Hepatocyte (in vitro differentiated cells): ENCODE measurements around the gene CD58. TPM values are rescaled to one million over a fixed set of nuclear protein-coding genes. Genes with fewer than 3 reads are reported as not detected.
"Not testable (repeated sequence)": the region's sequence is repeated elsewhere in the genome, so short reads cannot be mapped to it uniquely, and the experiment has no call there.

Source experiments
- DNase-seq: peaks from one replicate; pipeline ENCODE4 v3.0.0-alpha.2; 2016; ENCODE audit warnings: low spot score
- H2AFZ ChIP-seq: fragments of 200-600 bp; sonication (generic); 2 replicates; pipeline ENCODE4 v1.6.0; 2016; ENCODE audit warnings: antibody characterized with exemption, mild to moderate bottlenecking
- H3K27ac ChIP-seq: fragments of 200-600 bp; sonication (generic); 2 replicates; pipeline ENCODE4 v1.5.1; 2016; ENCODE audit warnings: mild to moderate bottlenecking
- H3K27me3 ChIP-seq: fragments of 200-600 bp; sonication (generic); 2 replicates; pipeline ENCODE4 v1.6.1; 2016
- H3K36me3 ChIP-seq: fragments of 200-600 bp; sonication (generic); replicated peaks from 2 replicates; pipeline ENCODE4 v1.5.1; 2016; ENCODE audit warnings: low read depth; ENCODE audit not compliant: insufficient read depth
- H3K4me1 ChIP-seq: fragments of 200-600 bp; sonication (generic); 2 replicates; pipeline ENCODE4 v1.5.1; 2016; ENCODE audit warnings: mild to moderate bottlenecking, moderate library complexity; ENCODE audit not compliant: insufficient read depth
- H3K4me2 ChIP-seq: fragments of 200-600 bp; sonication (generic); 2 replicates; pipeline ENCODE4 v1.6.0; 2016
- H3K4me3 ChIP-seq: fragments of 200-600 bp; sonication (generic); 2 replicates; pipeline ENCODE4 v1.5.1; 2016; ENCODE audit warnings: mild to moderate bottlenecking
- H3K79me2 ChIP-seq: fragments of 200-600 bp; sonication (generic); 2 replicates; pipeline ENCODE4 v1.6.0; 2017; ENCODE audit warnings: mild to moderate bottlenecking
- H3K9me2 ChIP-seq: fragments of 200-600 bp; sonication (generic); replicated peaks from 2 replicates; pipeline ENCODE4 v1.6.0; 2017; ENCODE audit warnings: mild to moderate bottlenecking; ENCODE audit not compliant: insufficient read depth
- H3K9me3 ChIP-seq: fragments of 200-600 bp; sonication (generic); 2 replicates; pipeline ENCODE4 v1.5.1; 2016; ENCODE audit warnings: low read depth, mild to moderate bottlenecking
- H4K20me1 ChIP-seq: fragments of 200-600 bp; sonication (generic); 2 replicates; pipeline ENCODE4 v1.6.0; 2016; ENCODE audit warnings: mild to moderate bottlenecking; ENCODE audit not compliant: insufficient read depth, poor library complexity, severe bottlenecking
- CTCF ChIP-seq: fragments of 200-600 bp; sonication (generic); IDR thresholded peaks from 2 replicates; pipeline ENCODE4 v1.5.1; 2016; ENCODE audit warnings: antibody characterized with exemption, mild to moderate bottlenecking; ENCODE audit not compliant: poor library complexity
- EZH2 ChIP-seq: fragments of 200-600 bp; sonication (generic); IDR thresholded peaks from 2 replicates; pipeline ENCODE4 v1.6.1; 2016; ENCODE audit warnings: antibody characterized with exemption, mild to moderate bottlenecking, borderline replicate concordance
- EZH2phosphoT487 ChIP-seq: fragments of 200-600 bp; sonication (generic); IDR thresholded peaks from one replicate; pipeline ENCODE4 v1.6.1; 2018; ENCODE audit warnings: antibody characterized with exemption, mild to moderate bottlenecking, low read depth, moderate library complexity; ENCODE audit not compliant: unreplicated experiment, severe bottlenecking
- WGBS: methylation state at CpG from one replicate; pipeline ENCODE4 v1.1.6; 2016; ENCODE audit warnings: low lambda C conversion rate; ENCODE audit errors: missing lambda C conversion rate; 5-methylcytosine and 5-hydroxymethylcytosine counted together
- polyA plus RNA-seq: library from polyadenylated mRNA; unstranded; fragments of >200 nt; fragmentation: Nextera tagmentation; extraction: Ambion mirVana; gene quantifications from 2 replicates; pipeline ENCODE4 v1.2.1, GENCODE V29; 2016
- total RNA-seq: library from RNA; depleted of rRNA; stranded (reverse); fragments of >200 nt; gene quantifications from 2 replicates; pipeline ENCODE4 v1.2.3, GENCODE V29; 2014

CD58 gene
- total and polyA plus RNA-seq, 2 experiments from 2014 or later, result 14.4 to 26.9 TPM

GRCh38 chr1:116591006-116591950, 20.5 kb upstream of the CD58 start:
- not testable (repeated sequence) for H3K4me1 ChIP-seq, DNase-seq, H3K27ac ChIP-seq, H3K79me2 ChIP-seq, H3K9me3 ChIP-seq, H3K36me3 ChIP-seq, H3K27me3 ChIP-seq, H3K4me3 ChIP-seq, H3K9me2 ChIP-seq, H4K20me1 ChIP-seq, H2AFZ ChIP-seq, H3K4me2 ChIP-seq
- 90% methylated on average over 5 of the region's 10 CpGs for WGBS

- not testable (repeated sequence) for H3K36me3 ChIP-seq, H3K9me3 ChIP-seq, DNase-seq, H3K27me3 ChIP-seq, H3K4me1 ChIP-seq, H2AFZ ChIP-seq, H4K20me1 ChIP-seq, H3K9me2 ChIP-seq, H3K27ac ChIP-seq, H3K4me2 ChIP-seq, H3K4me3 ChIP-seq, H3K79me2 ChIP-seq
- WGBS, result 95% methylated on average over 6 of the region's 6 CpGs
These were observed 19.7 kb upstream of the CD58 start for GRCh38 chr1:116590359-116591005.

- not testable (repeated sequence) for H3K79me2 ChIP-seq, H3K9me3 ChIP-seq, H2AFZ ChIP-seq, H3K36me3 ChIP-seq, H3K4me1 ChIP-seq, H3K4me2 ChIP-seq, DNase-seq, H3K27me3 ChIP-seq, H4K20me1 ChIP-seq, H3K27ac ChIP-seq, H3K9me2 ChIP-seq, H3K4me3 ChIP-seq
- 69% methylated on average over 9 of the region's 9 CpGs for WGBS
These were observed 18.4 kb upstream of the CD58 start for GRCh38 chr1:116589101-116589735.

GRCh38 chr1:116587501-116588227, 16.8 kb upstream of the CD58 start:
- Histone ChIP-seq H3K36me3 (no peaks in the 10 kb centered on the region), H3K79me2 (no peaks in the 10 kb centered on the region), H4K20me1 (no peaks in the 10 kb centered on the region), H3K27me3 (no peaks in the 10 kb centered on the region), H3K9me3 (no peaks in the 10 kb centered on the region), H3K9me2 (no peaks in the 10 kb centered on the region), H2AFZ (no peak overlapping the region), H3K4me3 (no peak overlapping the region), H3K27ac (no peak overlapping the region), H3K4me1 (peaks cover 5% of the 10 kb centered on the region), H3K4me2 (no peak overlapping the region)
- 96% methylated on average over 5 of the region's 5 CpGs for WGBS
- no peak for TF ChIP-seq EZH2phosphoT487
- TF ChIP-seq EZH2, result no peak
- TF ChIP-seq CTCF, result no peak
- no peak for DNase-seq
